OCI-LY7 (cell line): ENCODE measurements around the gene ADAMTS2.

Experiments used
- EZH2phosphoT487 ChIP-seq: fragments of 200-600 bp; sonication (generic); IDR thresholded peaks from 2 replicates; pipeline ENCODE4 v1.6.1; 2018; ENCODE audit warnings: low read depth, borderline replicate concordance, mild to moderate bottlenecking, mixed run types, antibody characterized with exemption, low read length, moderate library complexity, mixed read lengths
- TF ChIP-seq, protein P1 (sequence below): fragments of 200-600 bp; sonication (generic); conservative IDR thresholded peaks from 2 replicates; pipeline ENCODE4 v1.5.1; 2014; ENCODE audit warnings: mild to moderate bottlenecking, antibody characterized with exemption, low read length, moderate library complexity, mixed read lengths

DNA sequence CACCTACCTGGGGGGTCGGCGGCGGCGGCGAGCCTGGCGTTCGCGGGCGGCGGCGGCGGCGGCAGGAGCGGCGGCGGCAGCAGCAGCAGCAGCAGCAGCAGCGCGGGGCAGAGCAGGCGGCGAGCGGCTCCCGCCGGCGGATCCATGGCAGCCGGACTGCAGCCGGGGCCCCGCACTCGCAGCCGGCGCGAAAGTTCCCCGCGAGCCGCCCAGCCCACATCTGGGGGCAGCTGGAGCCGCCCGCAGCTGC is 153 bp downstream of the ADAMTS2 start:
- TF ChIP-seq, protein P1, sequence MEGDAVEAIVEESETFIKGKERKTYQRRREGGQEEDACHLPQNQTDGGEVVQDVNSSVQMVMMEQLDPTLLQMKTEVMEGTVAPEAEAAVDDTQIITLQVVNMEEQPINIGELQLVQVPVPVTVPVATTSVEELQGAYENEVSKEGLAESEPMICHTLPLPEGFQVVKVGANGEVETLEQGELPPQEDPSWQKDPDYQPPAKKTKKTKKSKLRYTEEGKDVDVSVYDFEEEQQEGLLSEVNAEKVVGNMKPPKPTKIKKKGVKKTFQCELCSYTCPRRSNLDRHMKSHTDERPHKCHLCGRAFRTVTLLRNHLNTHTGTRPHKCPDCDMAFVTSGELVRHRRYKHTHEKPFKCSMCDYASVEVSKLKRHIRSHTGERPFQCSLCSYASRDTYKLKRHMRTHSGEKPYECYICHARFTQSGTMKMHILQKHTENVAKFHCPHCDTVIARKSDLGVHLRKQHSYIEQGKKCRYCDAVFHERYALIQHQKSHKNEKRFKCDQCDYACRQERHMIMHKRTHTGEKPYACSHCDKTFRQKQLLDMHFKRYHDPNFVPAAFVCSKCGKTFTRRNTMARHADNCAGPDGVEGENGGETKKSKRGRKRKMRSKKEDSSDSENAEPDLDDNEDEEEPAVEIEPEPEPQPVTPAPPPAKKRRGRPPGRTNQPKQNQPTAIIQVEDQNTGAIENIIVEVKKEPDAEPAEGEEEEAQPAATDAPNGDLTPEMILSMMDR, result no peak
- TF ChIP-seq EZH2phosphoT487, result no peak
